ENCODE measurements around the gene NDUFV2. TPM values are rescaled to one million over a fixed set of nuclear protein-coding genes. Genes with fewer than 3 reads are reported as not detected.
"Not testable (repeated sequence)": the region's sequence is repeated elsewhere in the genome, so short reads cannot be mapped to it uniquely, and the experiment has no call there.

Gene NDUFV2
- total and polyA plus RNA-seq, 2 of the 8 experiments (the other 6 are each of a cell fraction or from before 2014, with no cell fraction given), result 90.8 to 191 TPM

- DNase-seq (ENCODE audit: low read depth in 1 of 2, low spot score in 2 of 2); H3K56ac ChIP-seq (replicated peaks; ENCODE audit: insufficient read length, low read depth, low read length); H3K4me2 ChIP-seq (ENCODE audit: insufficient read depth in 1 of 2, low read depth in 2 of 2, low read length in 2 of 2); H3K79me1 ChIP-seq (ENCODE audit: low read depth, low read length); H3K79me2 ChIP-seq (ENCODE audit: control insufficient read depth in 1 of 2, insufficient read depth in 2 of 2, low read length in 2 of 2); H3K9ac ChIP-seq (replicated peaks in 1 of 4; ENCODE audit: extremely low read depth in 1 of 4, low read depth in 3 of 4, low read length in 3 of 4); H2BK15ac ChIP-seq (ENCODE audit: low read length); H2BK12ac ChIP-seq (ENCODE audit: low read depth, low read length); H2BK120ac ChIP-seq (replicated peaks; ENCODE audit: low read depth, low read length); H3K27ac ChIP-seq (ENCODE audit: low read depth, low read length); H3K4me3 ChIP-seq (ENCODE audit: extremely low read depth in 1 of 4, insufficient read depth in 2 of 4, low read depth in 3 of 4, low read length in 4 of 4); H3K23me2 ChIP-seq (ENCODE audit: low read depth, low read length); H3K14ac ChIP-seq (ENCODE audit: insufficient read length); H2BK20ac ChIP-seq (ENCODE audit: low read length); POLR2A ChIA-PET (ENCODE audit: partially characterized antibody); H3K4me1 ChIP-seq (replicated peaks in 1 of 4; ENCODE audit: control insufficient read depth in 3 of 4, insufficient read depth in 4 of 4, low read length in 3 of 4); H4K8ac ChIP-seq (ENCODE audit: extremely low read depth, insufficient read depth, low read length); H4K20me1 ChIP-seq (replicated peaks in 1 of 2; ENCODE audit: control insufficient read depth in 1 of 2, insufficient read depth in 2 of 2, low read length in 2 of 2); H2BK5ac ChIP-seq (ENCODE audit: low read depth, low read length); H4K91ac ChIP-seq (replicated peaks; ENCODE audit: insufficient read length, low read length); H4K5ac ChIP-seq (ENCODE audit: insufficient read length, low read depth, low read length); FAIRE-seq; H2AFZ ChIP-seq (ENCODE audit: low read length); H2AK5ac ChIP-seq (ENCODE audit: low read depth, low read length); CTCF ChIA-PET (ENCODE audit: partially characterized antibody); H3K9me3 ChIP-seq (ENCODE audit: insufficient read depth in 2 of 2, low read depth in 1 of 2, low read length in 1 of 2); H3K18ac ChIP-seq (ENCODE audit: extremely low read depth, low read length); H3K4ac ChIP-seq (replicated peaks; ENCODE audit: insufficient read length, low read depth, low read length); H3K36me3 ChIP-seq (ENCODE audit: control insufficient read depth in 2 of 4, insufficient read depth in 4 of 4, low read length in 3 of 4); H3K23ac ChIP-seq (ENCODE audit: insufficient read length); H3K27me3 ChIP-seq (replicated peaks in 1 of 4; ENCODE audit: control insufficient read depth in 3 of 4, extremely low read depth in 1 of 4, insufficient read depth in 3 of 4, low read length in 3 of 4): not testable (repeated sequence)
- 96% methylated on average over 2 of the region's 2 CpGs; no CpG with 5 or more reads in 1 of the 2 experiments for WGBS, 2 experiments (ENCODE audit: extremely low coverage in 1 of 2, insufficient coverage in 1 of 2, insufficient read length in 1 of 2, insufficient replicate concordance in 2 of 2, low coverage in 1 of 2, low lambda C conversion rate in 2 of 2, missing lambda C conversion rate in 1 of 2)
Observed at GRCh38 chr18:9088727-9089126, 13.8 kb upstream of the NDUFV2 start.
